ENCODE data around the gene FAM43B. TPM values are rescaled to one million over a fixed set of nuclear protein-coding genes. Genes with fewer than 3 reads are reported as not detected.

The FAM43B gene
- total RNA-seq, 3 donors from 2014 or later = 0.16 to 0.33 (median 0.29) TPM

GRCh38 chr1:20589331-20590278 lies 37.2 kb downstream of the FAM43B start:
- TF ChIP-seq CTCF (IDR thresholded peaks at IDR 0.05) = no peak
- no peak for TF ChIP-seq POLR2A (IDR thresholded peaks at IDR 0.05)
- no peak for DNase-seq (ENCODE audit: low spot score in 2 of 2)
- peaks cover 0 to 26% of the 10 kb centered on the region in 2 donors for H3K27me3 ChIP-seq
- intact Hi-C loops (cut with DNase I; ENCODE audit: low total_unique reads) = no loop called here
- no peaks in the 10 kb centered on the region for H3K9me3 ChIP-seq
- H3K27ac ChIP-seq = peak overlapping the region in 1 of 2 donors; percentile 58
- H3K36me3 ChIP-seq = no peaks in the 10 kb centered on the region
- H3K4me3 ChIP-seq = peak overlapping the region; percentile 16 to 50 (median 26)
- H3K4me1 ChIP-seq = no peaks in the 10 kb centered on the region

GRCh38 chr1:20590306-20590777 lies 38.0 kb downstream of the FAM43B start:
- no peak for DNase-seq (ENCODE audit: low spot score in 2 of 2)
- Histone ChIP-seq H3K27ac (peak overlapping the region in 1 of 2 donors; percentile 58), H3K4me1 (no peaks in the 10 kb centered on the region), H3K36me3 (no peaks in the 10 kb centered on the region), H3K4me3 (peak overlapping the region in 1 of 3 donors; percentile 50), H3K27me3 (peaks cover 0 to 26% of the 10 kb centered on the region in 2 donors), H3K9me3 (no peaks in the 10 kb centered on the region)
- TF ChIP-seq POLR2A (IDR thresholded peaks at IDR 0.05) (no peak), POLR2AphosphoS5 (IDR thresholded peaks at IDR 0.05) (no peak), CTCF (IDR thresholded peaks at IDR 0.05) (no peak)
- intact Hi-C loops (cut with DNase I; ENCODE audit: low total_unique reads) = no loop called here

- Histone ChIP-seq H3K9me3 (no peaks in the 10 kb centered on the region), H3K36me3 (no peaks in the 10 kb centered on the region), H3K27me3 (peaks cover 0 to 21% of the 10 kb centered on the region in 2 donors), H3K27ac (no peak overlapping the region), H3K4me1 (no peaks in the 10 kb centered on the region), H3K4me3 (no peak overlapping the region)
- TF ChIP-seq POLR2AphosphoS5 (IDR thresholded peaks at IDR 0.05) (no peak), CTCF (IDR thresholded peaks at IDR 0.05) (no peak), POLR2A (IDR thresholded peaks at IDR 0.05) (no peak)
- intact Hi-C loops (cut with DNase I; ENCODE audit: low total_unique reads) = no loop called here
- DNase-seq (ENCODE audit: low spot score in 2 of 2) = no peak
Observed at GRCh38 chr1:20593756-20594155, 41.4 kb downstream of the FAM43B start.

- H3K27me3 ChIP-seq = peaks cover 0 to 12% of the 10 kb centered on the region in 2 donors
- DNase-seq (ENCODE audit: low spot score in 2 of 2) = no peak
- no peak overlapping the region for H3K27ac ChIP-seq
- no peaks in the 10 kb centered on the region for H3K36me3 ChIP-seq
- no peak for TF ChIP-seq POLR2A (IDR thresholded peaks at IDR 0.05)
- intact Hi-C loops (cut with DNase I; ENCODE audit: low total_unique reads) = no loop called here
- H3K9me3 ChIP-seq = no peaks in the 10 kb centered on the region
- no peak overlapping the region for H3K4me3 ChIP-seq
- H3K4me1 ChIP-seq = no peaks in the 10 kb centered on the region
Observed at GRCh38 chr1:20594746-20595145, 42.4 kb downstream of the FAM43B start.

- Histone ChIP-seq H3K27ac (no peak overlapping the region), H3K4me3 (no peak overlapping the region), H3K9me3 (no peaks in the 10 kb centered on the region), H3K4me1 (no peaks in the 10 kb centered on the region), H3K27me3 (no peaks in the 10 kb centered on the region), H3K36me3 (no peaks in the 10 kb centered on the region)
- DNase-seq (ENCODE audit: low spot score in 2 of 2) = no peak
- TF ChIP-seq CTCF (IDR thresholded peaks at IDR 0.05) (no peak), POLR2A (IDR thresholded peaks at IDR 0.05) (no peak), POLR2AphosphoS5 (IDR thresholded peaks at IDR 0.05) (no peak)
- intact Hi-C loops (cut with DNase I; ENCODE audit: low total_unique reads) = no loop called here
Observed at GRCh38 chr1:20596106-20596505, 43.7 kb downstream of the FAM43B start.
